Stomach (tissue), 9 donors: ENCODE results near the gene GSKIP. TPM values are rescaled to one million over a fixed set of nuclear protein-coding genes. Genes with fewer than 3 reads are reported as not detected.
A peak's percentile ranks its signal among the peaks of the same experiment; 100 is the strongest.

Source experiments
- DNase-seq, 2 donors: peaks; one replicate each; pipeline versions ENCODE4 v3.0.0 to v3.0.0-alpha.2; 2013 to 2019
- H3K27ac ChIP-seq, 5 donors: fragments of 200-600 bp in 4 of 5; sonication (generic) in 4 of 5; one replicate each; pipeline ENCODE4 v1.5.1; 2013 to 2019; ENCODE audit warnings: mild to moderate bottlenecking in 1 of 5, moderate library complexity in 1 of 5
- H3K27me3 ChIP-seq, 3 donors: fragments of 200-600 bp; sonication (generic); one replicate each; pipeline ENCODE4 v1.5.1; 2017 to 2019; ENCODE audit warnings: mixed run types in 1 of 3
- H3K36me3 ChIP-seq, 4 donors: fragments of 200-600 bp; sonication (generic); 1 replicate in 3 of 4; 2 replicates in 1 of 4; pipeline ENCODE4 v1.5.1; 2016 to 2019
- H3K4me1 ChIP-seq, 4 donors: fragments of 200-600 bp; sonication (generic); one replicate each; pipeline ENCODE4 v1.5.1; 2016 to 2019
- H3K4me3 ChIP-seq, 4 donors: fragments of 200-600 bp; sonication (generic) in 3 of 4; one replicate each; pipeline ENCODE4 v1.5.1; 2016 to 2019; ENCODE audit warnings: mild to moderate bottlenecking in 1 of 4
- H3K9me3 ChIP-seq, 4 donors: fragments of 200-600 bp; sonication (generic); one replicate each; pipeline ENCODE4 v1.5.1; 2016 to 2019
- CTCF ChIP-seq, 7 experiments: fragments of 450-650 bp in 4 of 7; fragments of 200-600 bp in 3 of 7; sonication (generic) in 3 of 7; IDR thresholded peaks; one replicate each; pipeline ENCODE4 v1.5.1; 2016 to 2019; ENCODE audit warnings: antibody characterized with exemption in 7 of 7, control low read depth in 2 of 7, mild to moderate bottlenecking in 1 of 7
- EP300 ChIP-seq: sonication (generic); formaldehyde crosslinking; IDR thresholded peaks from one replicate; pipeline ENCODE4 v1.6.1; 2017; ENCODE audit warnings: antibody characterized with exemption
- POLR2A ChIP-seq, 4 donors: fragments of 450-650 bp; IDR thresholded peaks; one replicate each; pipeline ENCODE4 v1.6.1; 2016; ENCODE audit warnings: antibody characterized with exemption in 4 of 4, control low read depth in 2 of 4, mild to moderate bottlenecking in 1 of 4, moderate library complexity in 1 of 4
- POLR2AphosphoS5 ChIP-seq, 3 donors: sonication (generic); formaldehyde crosslinking; IDR thresholded peaks; one replicate each; pipeline ENCODE4 v1.6.1; 2016; ENCODE audit warnings: antibody characterized with exemption in 3 of 3
- WGBS, 5 donors: extraction: QIAGEN DNeasy Blood & Tissue Kit in 3 of 5; methylation state at CpG; one replicate each; pipeline versions ENCODE4 v1.1.5 to v1.1.7; 2013 to 2018; 5-methylcytosine and 5-hydroxymethylcytosine counted together
- intact Hi-C: fragments of 100-400 bp; cut with DNase I; formaldehyde crosslinking; loops from one replicate; pipeline ENCODE4 v1.15.1; 2023; ENCODE audit warnings: low total_unique reads
- polyA plus RNA-seq, 3 donors: library from polyadenylated mRNA; stranded (reverse); fragments of 200-250 nt; gene quantifications; one replicate each; pipeline ENCODE4 v1.2.3, GENCODE V29; 2013
- total RNA-seq, 5 donors: library from RNA; depleted of rRNA; stranded (reverse); fragments of >200 nt; gene quantifications; one replicate each; pipeline versions ENCODE4 v1.1.0 to v1.2.3, GENCODE V29; 2014 to 2016
- donor health status: healthy with polysubstance abuse.
- donor health status: Bipolar disorder and iron deficiency.
- donor health status: healthy.

The GSKIP gene
- total and polyA plus RNA-seq, 8 donors: 3.8 to 93.9 (median 12.1) TPM

- no peaks in the 10 kb centered on the region for H3K27me3 ChIP-seq
- peak; percentile 67 to 74 for DNase-seq
- H3K4me1 ChIP-seq: peaks cover 24 to 63% (median 45%) of the 10 kb centered on the region in 4 donors
- H3K27ac ChIP-seq: peak overlapping the region; percentile 92 to 97 (median 92)
- intact Hi-C loops: no loop called here
- no peaks in the 10 kb centered on the region for H3K36me3 ChIP-seq
- 0 to 2% (median 1%) methylated on average over 22 to 38 of the region's 38 CpGs for WGBS, 5 donors
- no peaks in the 10 kb centered on the region for H3K9me3 ChIP-seq
- peak overlapping the region; percentile 75 to 99 (median 96) for H3K4me3 ChIP-seq
- TF ChIP-seq EP300 (no peak), POLR2A (IDR thresholded peaks at IDR 0.05) (no peak), POLR2AphosphoS5 (IDR thresholded peaks at IDR 0.05) (peak in 1 of 3 donors; percentile 20), CTCF (IDR thresholded peaks at IDR 0.05) (no peak)
Observed at GRCh38 chr14:96363751-96364336, 518 bp downstream of the GSKIP start.

- 23 to 59% (median 42%) methylated on average over 1 of the region's 1 CpG for WGBS, 5 donors
- Histone ChIP-seq H3K36me3 (peaks cover 0 to 5% (median 0%) of the 10 kb centered on the region in 4 donors), H3K9me3 (no peaks in the 10 kb centered on the region), H3K27me3 (no peaks in the 10 kb centered on the region), H3K4me1 (peaks cover 24 to 57% (median 37%) of the 10 kb centered on the region in 4 donors), H3K27ac (peak overlapping the region in 3 of 5 donors; percentile 92 to 97 (median 95)), H3K4me3 (peak overlapping the region in 2 of 4 donors; percentile 95 to 96)
- no peak for DNase-seq
- TF ChIP-seq POLR2A (IDR thresholded peaks at IDR 0.05) (no peak), CTCF (IDR thresholded peaks at IDR 0.05) (no peak), EP300 (no peak), POLR2AphosphoS5 (IDR thresholded peaks at IDR 0.05) (no peak)
- intact Hi-C loops: no loop called here
Observed at GRCh38 chr14:96364962-96365361, 1.6 kb downstream of the GSKIP start.

- peaks cover 12 to 31% (median 16%) of the 10 kb centered on the region in 4 donors for H3K4me1 ChIP-seq
- intact Hi-C loops: no loop called here
- H3K4me3 ChIP-seq: no peak overlapping the region
- no peaks in the 10 kb centered on the region for H3K27me3 ChIP-seq
- WGBS, 5 donors: 96 to 100% (median 98%) methylated on average over 1 of the region's 1 CpG
- TF ChIP-seq POLR2AphosphoS5 (IDR thresholded peaks at IDR 0.05) (no peak), CTCF (IDR thresholded peaks at IDR 0.05) (no peak), POLR2A (IDR thresholded peaks at IDR 0.05) (no peak)
- DNase-seq: no peak
- peaks cover 0 to 5% (median 0%) of the 10 kb centered on the region in 4 donors for H3K36me3 ChIP-seq
- no peak overlapping the region for H3K27ac ChIP-seq
- H3K9me3 ChIP-seq: no peaks in the 10 kb centered on the region
Observed at GRCh38 chr14:96368534-96368933, 5.2 kb downstream of the GSKIP start.

- Histone ChIP-seq H3K27ac (no peak overlapping the region), H3K4me3 (no peak overlapping the region), H3K9me3 (no peaks in the 10 kb centered on the region), H3K4me1 (peaks cover 0 to 14% (median 3%) of the 10 kb centered on the region in 4 donors), H3K36me3 (peaks cover 0 to 5% (median 0%) of the 10 kb centered on the region in 4 donors), H3K27me3 (no peaks in the 10 kb centered on the region)
- DNase-seq: no peak
- intact Hi-C loops: no loop called here
- TF ChIP-seq CTCF (IDR thresholded peaks at IDR 0.05) (no peak), EP300 (no peak), POLR2A (IDR thresholded peaks at IDR 0.05) (no peak), POLR2AphosphoS5 (IDR thresholded peaks at IDR 0.05) (no peak)
- 87 to 96% (median 92%) methylated on average over 5 of the region's 5 CpGs for WGBS, 5 donors
Observed at GRCh38 chr14:96370528-96370927, 7.2 kb downstream of the GSKIP start.
